IPS-NIHi7 (cell line): ENCODE data around the gene TUBGCP5.
A peak's percentile ranks its signal among the peaks of the same experiment; 100 is the strongest.

Experiments used
- DNase-seq: peaks from one replicate; pipeline ENCODE4 v3.0.0; 2012; ENCODE audit warnings: mixed read lengths; ENCODE audit errors: extremely low spot score

TUBGCP5 gene

DNA sequence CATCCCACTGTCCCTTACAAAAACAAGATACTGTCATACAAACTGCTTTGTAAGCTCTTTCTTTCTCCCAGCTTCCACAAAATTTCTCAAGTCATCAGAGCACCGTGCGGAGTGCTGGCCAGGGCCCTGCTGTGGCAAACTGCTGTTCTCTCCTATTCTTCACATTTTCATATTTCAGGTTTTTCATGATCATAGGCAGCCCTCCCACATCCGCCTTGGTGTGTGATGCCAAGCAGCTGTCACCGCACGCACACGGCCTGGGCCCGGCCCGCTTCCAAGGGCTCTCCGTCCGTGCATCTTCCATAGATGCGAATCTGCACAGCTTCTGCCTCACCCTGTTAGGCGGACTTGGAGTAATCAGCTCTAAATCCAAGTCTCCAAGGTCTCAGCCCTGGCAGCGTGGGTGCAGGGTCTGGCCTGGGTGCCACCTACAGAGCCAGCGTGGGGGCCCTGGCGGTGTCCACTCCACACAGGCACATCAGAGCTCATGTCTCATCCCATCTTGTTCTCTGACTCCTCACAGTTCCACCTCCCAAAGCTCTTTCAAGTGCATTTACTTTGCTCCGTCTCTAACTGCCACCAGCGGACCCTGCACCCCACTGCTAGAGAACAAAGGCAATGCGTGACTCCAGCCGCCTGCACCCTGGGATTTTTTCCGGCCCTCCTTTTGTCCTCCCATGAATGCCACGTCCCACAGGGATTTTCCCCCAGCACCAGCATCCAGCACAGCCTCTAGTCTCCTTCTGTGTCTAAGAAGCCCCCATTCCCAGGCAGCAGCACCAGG is 86.4 kb downstream of the TUBGCP5 start:
- DNase-seq = peak; percentile 63

DNA sequence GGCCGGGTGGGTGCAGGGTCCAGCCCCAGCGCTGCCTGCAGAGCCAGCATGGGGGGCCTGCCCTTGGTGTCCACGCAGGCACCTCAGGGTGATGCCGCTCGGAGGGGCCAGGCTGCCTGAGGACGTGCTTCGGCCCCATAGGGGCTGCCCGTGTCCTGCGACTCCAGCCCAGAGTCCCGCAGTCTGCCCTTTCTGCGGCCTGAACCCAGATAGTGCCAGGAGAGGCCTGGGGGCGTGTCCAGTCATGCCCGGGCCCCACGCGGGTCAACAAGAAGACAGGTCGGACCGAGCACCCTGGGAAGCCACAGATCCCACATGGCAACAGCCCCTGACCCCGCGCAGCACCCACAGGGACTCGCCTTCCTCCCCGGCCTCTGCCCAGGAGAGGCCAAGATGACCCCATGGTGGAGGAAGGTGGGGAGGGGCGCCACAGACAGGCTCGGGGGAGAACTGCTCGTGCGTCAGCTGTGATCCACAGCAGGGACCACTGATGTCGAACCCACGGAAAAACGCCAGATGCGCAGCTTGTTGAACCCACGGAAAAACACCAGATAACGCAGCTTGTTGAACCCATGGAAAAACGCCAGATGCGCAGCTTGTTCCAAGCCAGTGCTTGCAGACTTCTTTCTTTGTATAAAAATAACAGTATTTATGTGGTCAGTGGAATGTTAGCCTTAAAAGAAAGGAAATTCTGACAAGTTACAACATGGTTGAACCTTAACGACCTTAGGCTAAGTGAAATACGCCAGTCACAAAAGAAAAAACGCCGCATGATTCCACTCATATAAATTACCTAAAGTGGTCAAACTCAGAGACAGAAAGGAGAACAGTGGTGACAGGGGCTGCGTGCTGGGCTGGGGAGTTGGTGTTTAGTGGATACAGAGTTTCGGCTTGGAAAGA is 87.7 kb downstream of the TUBGCP5 start:
- no peak for DNase-seq

GRCh38 chr15:22951031-22951380 is 88.4 kb downstream of the TUBGCP5 start:
- DNase-seq = no peak

- DNase-seq = no peak
These were observed 88.9 kb downstream of the TUBGCP5 start for GRCh38 chr15:22950256-22950990.
